BE2C (cell line): Measurements from ENCODE around the gene CCDC141.

Source experiments
- DNase-seq: peaks from one replicate; pipeline ENCODE4 v3.0.0-alpha.2; 2020
- H3K27me3 ChIP-seq: fragments of 250-450 bp; sonication (Bioruptor Pico); 2 replicates; pipeline ENCODE4 v1.5.1; 2020; ENCODE audit warnings: mild to moderate bottlenecking
- H3K36me3 ChIP-seq: fragments of 250-450 bp; sonication (Bioruptor Pico); 2 replicates; pipeline ENCODE4 v1.5.1; 2020; ENCODE audit warnings: mild to moderate bottlenecking
- H3K4me1 ChIP-seq: fragments of 250-450 bp; sonication (Bioruptor Pico); 2 replicates; pipeline ENCODE4 v1.5.1; 2020
- H3K4me3 ChIP-seq: 2 replicates; pipeline ENCODE4 v1.5.1; 2011; ENCODE audit warnings: low read depth, low read length
- H3K9me3 ChIP-seq: fragments of 250-450 bp; sonication (Bioruptor Pico); 2 replicates; pipeline ENCODE4 v1.5.1; 2020
- CTCF ChIP-seq: IDR thresholded peaks from 2 replicates; pipeline ENCODE4 v1.5.1; 2012; ENCODE audit warnings: mild to moderate bottlenecking, low read depth, low read length

CCDC141 gene

GRCh38 chr2:178846458-178846802, 203.5 kb downstream of the CCDC141 start:
- TF ChIP-seq CTCF, result no peak
- Histone ChIP-seq H3K27me3 (no peaks in the 10 kb centered on the region), H3K9me3 (no peaks in the 10 kb centered on the region), H3K36me3 (no peaks in the 10 kb centered on the region), H3K4me1 (no peaks in the 10 kb centered on the region), H3K4me3 (no peak overlapping the region)
- no peak for DNase-seq

GRCh38 chr2:178845566-178846457, 204.1 kb downstream of the CCDC141 start:
- no peaks in the 10 kb centered on the region for H3K27me3 ChIP-seq
- H3K36me3 ChIP-seq, result no peaks in the 10 kb centered on the region
- DNase-seq, result no peak
- no peak for TF ChIP-seq CTCF
- H3K4me3 ChIP-seq, result no peak overlapping the region
- H3K4me1 ChIP-seq, result no peaks in the 10 kb centered on the region
- no peaks in the 10 kb centered on the region for H3K9me3 ChIP-seq

GRCh38 chr2:178844701-178845100, 205.2 kb downstream of the CCDC141 start:
- Histone ChIP-seq H3K27me3 (no peaks in the 10 kb centered on the region), H3K4me3 (no peak overlapping the region), H3K4me1 (no peaks in the 10 kb centered on the region), H3K36me3 (no peaks in the 10 kb centered on the region), H3K9me3 (no peaks in the 10 kb centered on the region)
- no peak for TF ChIP-seq CTCF
- no peak for DNase-seq

GRCh38 chr2:178844269-178844668, 205.7 kb downstream of the CCDC141 start:
- H3K4me1 ChIP-seq, result no peaks in the 10 kb centered on the region
- DNase-seq, result no peak
- TF ChIP-seq CTCF, result no peak

GRCh38 chr2:178843697-178844096, 206.2 kb downstream of the CCDC141 start:
- Histone ChIP-seq H3K36me3 (no peaks in the 10 kb centered on the region), H3K4me1 (no peaks in the 10 kb centered on the region), H3K4me3 (no peak overlapping the region), H3K27me3 (no peaks in the 10 kb centered on the region), H3K9me3 (no peaks in the 10 kb centered on the region)
- no peak for TF ChIP-seq CTCF
- DNase-seq, result no peak

More at GRCh38 chr2:178844269-178844668, 205.7 kb downstream of the CCDC141 start:
- H3K36me3 ChIP-seq, result no peaks in the 10 kb centered on the region
- H3K27me3 ChIP-seq, result no peaks in the 10 kb centered on the region
- H3K4me3 ChIP-seq, result no peak overlapping the region
- H3K9me3 ChIP-seq, result no peaks in the 10 kb centered on the region

GRCh38 chr2:178836807-178837206, 213.1 kb downstream of the CCDC141 start:
- no peaks in the 10 kb centered on the region for H3K4me1 ChIP-seq
- no peak overlapping the region for H3K4me3 ChIP-seq
- no peaks in the 10 kb centered on the region for H3K27me3 ChIP-seq
- no peaks in the 10 kb centered on the region for H3K9me3 ChIP-seq
- no peak for DNase-seq
- TF ChIP-seq CTCF, result no peak
- H3K36me3 ChIP-seq, result no peaks in the 10 kb centered on the region
